Gastrocnemius medialis (tissue), 4 donors: ENCODE data around the gene TXK.

ENCODE experiments used
- POLR2A ChIP-seq, 2 donors: fragments of 450-650 bp; IDR thresholded peaks; one replicate each; pipeline ENCODE4 v1.6.1; 2017; ENCODE audit warnings: antibody characterized with exemption in 2 of 2, mild to moderate bottlenecking in 2 of 2, moderate library complexity in 2 of 2
- TF ChIP-seq, protein P1 (sequence below), 5 experiments: fragments of 450-650 bp in 3 of 5; fragments of 200-600 bp in 2 of 5; sonication (generic) in 2 of 5; IDR thresholded peaks in 4 of 5; conservative IDR thresholded peaks in 1 of 5; 1 replicate in 4 of 5; 2 replicates in 1 of 5; pipeline ENCODE4 v1.5.1; 2016 to 2019; ENCODE audit warnings: antibody characterized with exemption in 5 of 5, mild to moderate bottlenecking in 3 of 5, moderate library complexity in 3 of 5

DNA sequence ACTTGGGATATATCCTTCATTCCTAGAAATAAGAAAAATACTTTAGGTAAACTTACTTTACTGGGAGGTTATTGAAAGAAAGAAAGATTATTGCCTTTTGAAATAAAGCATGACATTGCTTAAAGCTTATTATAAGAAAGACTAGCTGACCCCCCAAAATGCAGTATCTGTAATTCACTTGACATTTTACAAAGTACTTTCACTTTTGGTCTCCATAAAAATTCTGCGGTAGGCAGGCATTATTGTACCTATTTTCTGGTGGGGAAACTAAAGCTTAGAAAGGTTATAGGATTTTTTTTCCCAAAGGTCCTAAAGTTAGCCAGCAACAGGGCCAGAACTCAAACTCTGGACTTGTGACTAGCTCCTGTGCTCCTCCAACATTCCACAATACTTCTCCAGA, 29.7 kb upstream of the TXK start:
- TF ChIP-seq POLR2A (IDR thresholded peaks at IDR 0.05), result no peak
- TF ChIP-seq, protein P1, sequence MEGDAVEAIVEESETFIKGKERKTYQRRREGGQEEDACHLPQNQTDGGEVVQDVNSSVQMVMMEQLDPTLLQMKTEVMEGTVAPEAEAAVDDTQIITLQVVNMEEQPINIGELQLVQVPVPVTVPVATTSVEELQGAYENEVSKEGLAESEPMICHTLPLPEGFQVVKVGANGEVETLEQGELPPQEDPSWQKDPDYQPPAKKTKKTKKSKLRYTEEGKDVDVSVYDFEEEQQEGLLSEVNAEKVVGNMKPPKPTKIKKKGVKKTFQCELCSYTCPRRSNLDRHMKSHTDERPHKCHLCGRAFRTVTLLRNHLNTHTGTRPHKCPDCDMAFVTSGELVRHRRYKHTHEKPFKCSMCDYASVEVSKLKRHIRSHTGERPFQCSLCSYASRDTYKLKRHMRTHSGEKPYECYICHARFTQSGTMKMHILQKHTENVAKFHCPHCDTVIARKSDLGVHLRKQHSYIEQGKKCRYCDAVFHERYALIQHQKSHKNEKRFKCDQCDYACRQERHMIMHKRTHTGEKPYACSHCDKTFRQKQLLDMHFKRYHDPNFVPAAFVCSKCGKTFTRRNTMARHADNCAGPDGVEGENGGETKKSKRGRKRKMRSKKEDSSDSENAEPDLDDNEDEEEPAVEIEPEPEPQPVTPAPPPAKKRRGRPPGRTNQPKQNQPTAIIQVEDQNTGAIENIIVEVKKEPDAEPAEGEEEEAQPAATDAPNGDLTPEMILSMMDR (IDR thresholded peaks at IDR 0.05 in 4 of 5, conservative IDR thresholded peaks at IDR 0.05 in 1 of 5), result no peak
